Heart left ventricle (tissue), 16 donors: ENCODE data around the gene KDELR1. TPM values are rescaled to one million over a fixed set of nuclear protein-coding genes. Genes with fewer than 3 reads are reported as not detected.
"Not testable (repeated sequence)": the region's sequence is repeated elsewhere in the genome, so short reads cannot be mapped to it uniquely, and the experiment has no call there.

Experiments
- ATAC-seq, 4 donors: fragments of 200-7000 bp; cut with Tn5 transposase; one replicate each; pipeline ENCODE4 v1.9.1; 2020 to 2022; ENCODE audit warnings: moderate library complexity in 4 of 4, mild to moderate bottlenecking in 3 of 4, moderate number of reproducible peaks in 1 of 4
- DNase-seq, 5 donors: peaks; one replicate each; pipeline ENCODE4 v3.0.0-alpha.2; 2020
- H3K27ac ChIP-seq, 12 donors: fragments of 200-600 bp; sonication (generic) in 4 of 12; one replicate each; pipeline versions ENCODE4 v1.5.0 to v1.8.0; 2016 to 2022; ENCODE audit warnings: mild to moderate bottlenecking in 2 of 12
- H3K27me3 ChIP-seq, 9 donors: fragments of 200-600 bp; sonication (generic) in 2 of 9; one replicate each; pipeline versions ENCODE4 v1.5.1 to v1.8.0; 2016 to 2022; ENCODE audit warnings: mild to moderate bottlenecking in 3 of 9
- H3K36me3 ChIP-seq, 9 donors: fragments of 200-600 bp; sonication (generic) in 2 of 9; one replicate each; pipeline versions ENCODE4 v1.5.0 to v1.8.0; 2018 to 2022; ENCODE audit warnings: mild to moderate bottlenecking in 2 of 9
- H3K4me1 ChIP-seq, 12 donors: fragments of 200-600 bp; sonication (generic) in 4 of 12; one replicate each; pipeline versions ENCODE4 v1.5.0 to v1.8.0; 2016 to 2022; ENCODE audit warnings: mild to moderate bottlenecking in 3 of 12
- H3K4me3 ChIP-seq, 12 donors: fragments of 200-600 bp; sonication (generic) in 4 of 12; one replicate each; pipeline versions ENCODE4 v1.5.0 to v1.8.0; 2017 to 2022; ENCODE audit warnings: mild to moderate bottlenecking in 9 of 12, moderate library complexity in 4 of 12
- H3K9me3 ChIP-seq, 12 donors: fragments of 200-600 bp; sonication (generic) in 4 of 12; one replicate each; pipeline versions ENCODE4 v1.5.0 to v1.8.0; 2016 to 2022; ENCODE audit warnings: mild to moderate bottlenecking in 1 of 12
- POLR2A ChIP-seq, 2 donors: fragments of 450-650 bp; IDR thresholded peaks; one replicate each; pipeline ENCODE4 v1.6.1; 2017; ENCODE audit warnings: antibody characterized with exemption in 2 of 2, mild to moderate bottlenecking in 2 of 2, moderate library complexity in 2 of 2
- WGBS, 4 donors: extraction: QIAGEN DNeasy Blood & Tissue Kit in 2 of 4; methylation state at CpG; one replicate each; pipeline versions ENCODE4 v1.1.5 to v1.1.7; 2013 to 2018; 5-methylcytosine and 5-hydroxymethylcytosine counted together
- intact Hi-C, 10 donors: fragments of 100-400 bp; cut with DNase I; formaldehyde crosslinking; loops; one replicate each; pipeline versions ENCODE4 v1.11.1 to v1.14.2; 2022
- polyA plus RNA-seq, 2 donors: library from polyadenylated mRNA; stranded (reverse); fragments of 200-250 nt; gene quantifications; one replicate each; pipeline ENCODE4 v1.2.3, GENCODE V29; 2013
- total RNA-seq, 9 donors: library from RNA; depleted of rRNA in 2 of 9; stranded (reverse); fragments of >200 nt in 2 of 9; fragmentation: NEBNext Ultra II Directional in 3 of 9; extraction: Animal tissue kit (Norgen Biotek cat#: 25700) in 3 of 9; gene quantifications; one replicate each; pipeline versions ENCODE4 v1.1.0 to v1.2.4, GENCODE V29; 2016 to 2023
- TF ChIP-seq, protein P1 (sequence below), 12 donors: fragments of 200-600 bp; sonication (generic) in 4 of 12; IDR thresholded peaks; one replicate each; pipeline versions ENCODE4 v1.5.0 to v1.8.0; 2018 to 2022; ENCODE audit warnings: antibody characterized with exemption in 12 of 12, mild to moderate bottlenecking in 5 of 12
- donor health status: ischemic (EF 13 %, LVEDD 7.1; RV severe dilation, severe dysfunction).
- donor health status: healthy with polysubstance abuse.
- donor health status: DM: no; HTN: yes; CAD: no.
- donor health status: DM: no; HTN: no; CAD: no.
- donor health status: ischemic (EF 25% LVEDD 6.9; RV normal size, moderate dysfunction).
- donor health status: ischemic (EF 25% LVEDD 5.7; RV mildly dilated, moderate dysfunction).
- donor health status: healthy.
- donor health status: DM: yes; HTN: yes; CAD: no.
- donor health status: ischemic (EF 35%, LVEDD 5.7; RV mildly dilated, moderate dysfunction).
- donor health status: nonischemic (EF 11% LVEDD 7.7; RV severe dilation, severe dysfunction).
- donor health status: DM: yes; HTN: yes; CAD: no.
- donor health status: PGD.
- donor health status: ischemic (EF 29% LVEDD 5.4; RV normal size, mild dysfunction).
- donor health status: nonischemic (EF 23%, LVEDD 6.1; RV moderate dilation, normal function).

Gene KDELR1
- total and polyA plus RNA-seq, 11 donors: 60.0 to 113 (median 79.1) TPM

DNA sequence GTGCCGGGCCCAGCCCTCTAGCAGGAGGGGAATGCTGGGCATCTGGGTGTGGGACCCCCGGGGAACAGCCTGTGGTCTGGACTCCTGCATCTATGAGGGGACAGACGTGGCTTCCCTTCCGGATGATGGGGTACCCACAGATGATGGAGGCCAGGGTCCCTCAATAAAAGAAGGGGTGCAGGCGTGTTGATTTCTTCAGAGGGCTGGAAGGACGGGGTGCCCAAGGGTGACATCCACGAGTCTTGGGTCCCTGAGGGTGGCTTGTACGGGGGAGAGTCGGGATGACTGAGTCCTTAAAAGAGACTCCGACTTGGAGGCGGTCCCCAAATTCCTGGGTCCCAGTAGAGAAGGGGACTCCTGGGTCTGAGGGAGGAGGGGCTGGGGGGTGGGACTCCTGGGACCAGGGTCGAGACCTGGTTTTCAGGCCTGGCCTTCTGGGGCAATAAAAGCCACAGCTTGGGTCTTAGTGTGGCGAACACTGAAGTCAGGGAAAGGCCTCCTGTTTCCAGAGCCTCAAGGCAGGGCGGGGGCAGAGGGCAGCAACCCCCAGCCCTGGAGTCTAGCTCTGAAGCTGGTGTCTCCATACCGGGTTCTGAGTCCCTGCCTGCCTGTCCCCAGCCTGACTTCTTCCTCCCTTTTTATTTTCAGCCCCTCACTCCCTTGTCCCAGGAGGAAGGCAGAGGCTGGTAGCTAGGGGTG lies 1.7 kb upstream of the KDELR1 start:
- intact Hi-C loops: loop anchor here in 3 of 10 donors (5.0 to 10.0 kb wide), 5 partner anchors 54 to 194 kb away; partner anchors contain the start of gene GRWD1 (in 1 of the 3)

DNA sequence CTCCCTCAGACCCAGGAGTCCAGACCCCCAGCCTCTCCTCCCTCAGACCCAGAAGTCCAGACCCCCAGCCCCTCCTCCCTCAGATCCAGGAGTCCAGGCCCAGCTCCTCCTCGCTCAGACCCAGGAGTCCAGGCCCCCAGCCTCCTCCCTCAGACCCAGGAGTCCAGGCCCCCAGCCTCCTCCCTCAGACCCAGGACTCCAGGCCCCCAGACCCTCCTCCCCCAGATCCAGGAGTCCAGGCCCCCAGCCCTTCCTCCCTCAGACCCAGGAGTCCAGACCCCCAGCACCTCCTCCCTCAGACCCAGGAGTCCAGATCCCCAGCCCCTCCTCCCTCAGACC lies 624 bp upstream of the KDELR1 start:
- H3K4me1 ChIP-seq: peaks cover 0 to 28% (median 12%) of the 10 kb centered on the region in 12 donors
- peaks cover 0 to 27% (median 25%) of the 10 kb centered on the region in 9 donors for H3K36me3 ChIP-seq
- H3K9me3 ChIP-seq, DNase-seq, ATAC-seq, H3K27ac ChIP-seq, H3K4me3 ChIP-seq: not testable (repeated sequence)
- peaks cover 19 to 49% (median 41%) of the 10 kb centered on the region in 9 donors for H3K27me3 ChIP-seq
- 60 to 88% (median 75%) methylated on average over 1 of the region's 1 CpG; no CpG with 5 or more reads in 1 of the 4 donors for WGBS, 4 donors
- intact Hi-C loops: loop anchor here in 3 of 10 donors (5.0 to 10.0 kb wide), 5 partner anchors 55 to 195 kb away; partner anchors contain the start of gene GRWD1 (in 1 of the 3)

More for the DNA sequence above, 1.7 kb upstream of the KDELR1 start:
- no peak overlapping the region for H3K4me3 ChIP-seq
- WGBS, 4 donors: 78 to 87% (median 83%) methylated on average over 14 to 15 of the region's 15 CpGs
- ATAC-seq (no peak), DNase-seq (no peak)
- H3K4me1 ChIP-seq: peaks cover 0 to 30% (median 15%) of the 10 kb centered on the region in 12 donors
- no peaks in the 10 kb centered on the region for H3K9me3 ChIP-seq
- peaks cover 24 to 59% (median 49%) of the 10 kb centered on the region in 9 donors for H3K27me3 ChIP-seq
- H3K27ac ChIP-seq: no peak overlapping the region
- H3K36me3 ChIP-seq: peaks cover 0 to 16% (median 14%) of the 10 kb centered on the region in 9 donors
- TF ChIP-seq, protein P1, sequence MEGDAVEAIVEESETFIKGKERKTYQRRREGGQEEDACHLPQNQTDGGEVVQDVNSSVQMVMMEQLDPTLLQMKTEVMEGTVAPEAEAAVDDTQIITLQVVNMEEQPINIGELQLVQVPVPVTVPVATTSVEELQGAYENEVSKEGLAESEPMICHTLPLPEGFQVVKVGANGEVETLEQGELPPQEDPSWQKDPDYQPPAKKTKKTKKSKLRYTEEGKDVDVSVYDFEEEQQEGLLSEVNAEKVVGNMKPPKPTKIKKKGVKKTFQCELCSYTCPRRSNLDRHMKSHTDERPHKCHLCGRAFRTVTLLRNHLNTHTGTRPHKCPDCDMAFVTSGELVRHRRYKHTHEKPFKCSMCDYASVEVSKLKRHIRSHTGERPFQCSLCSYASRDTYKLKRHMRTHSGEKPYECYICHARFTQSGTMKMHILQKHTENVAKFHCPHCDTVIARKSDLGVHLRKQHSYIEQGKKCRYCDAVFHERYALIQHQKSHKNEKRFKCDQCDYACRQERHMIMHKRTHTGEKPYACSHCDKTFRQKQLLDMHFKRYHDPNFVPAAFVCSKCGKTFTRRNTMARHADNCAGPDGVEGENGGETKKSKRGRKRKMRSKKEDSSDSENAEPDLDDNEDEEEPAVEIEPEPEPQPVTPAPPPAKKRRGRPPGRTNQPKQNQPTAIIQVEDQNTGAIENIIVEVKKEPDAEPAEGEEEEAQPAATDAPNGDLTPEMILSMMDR (IDR thresholded peaks at IDR 0.05): no peak
- no peak for TF ChIP-seq POLR2A (IDR thresholded peaks at IDR 0.05)

DNA sequence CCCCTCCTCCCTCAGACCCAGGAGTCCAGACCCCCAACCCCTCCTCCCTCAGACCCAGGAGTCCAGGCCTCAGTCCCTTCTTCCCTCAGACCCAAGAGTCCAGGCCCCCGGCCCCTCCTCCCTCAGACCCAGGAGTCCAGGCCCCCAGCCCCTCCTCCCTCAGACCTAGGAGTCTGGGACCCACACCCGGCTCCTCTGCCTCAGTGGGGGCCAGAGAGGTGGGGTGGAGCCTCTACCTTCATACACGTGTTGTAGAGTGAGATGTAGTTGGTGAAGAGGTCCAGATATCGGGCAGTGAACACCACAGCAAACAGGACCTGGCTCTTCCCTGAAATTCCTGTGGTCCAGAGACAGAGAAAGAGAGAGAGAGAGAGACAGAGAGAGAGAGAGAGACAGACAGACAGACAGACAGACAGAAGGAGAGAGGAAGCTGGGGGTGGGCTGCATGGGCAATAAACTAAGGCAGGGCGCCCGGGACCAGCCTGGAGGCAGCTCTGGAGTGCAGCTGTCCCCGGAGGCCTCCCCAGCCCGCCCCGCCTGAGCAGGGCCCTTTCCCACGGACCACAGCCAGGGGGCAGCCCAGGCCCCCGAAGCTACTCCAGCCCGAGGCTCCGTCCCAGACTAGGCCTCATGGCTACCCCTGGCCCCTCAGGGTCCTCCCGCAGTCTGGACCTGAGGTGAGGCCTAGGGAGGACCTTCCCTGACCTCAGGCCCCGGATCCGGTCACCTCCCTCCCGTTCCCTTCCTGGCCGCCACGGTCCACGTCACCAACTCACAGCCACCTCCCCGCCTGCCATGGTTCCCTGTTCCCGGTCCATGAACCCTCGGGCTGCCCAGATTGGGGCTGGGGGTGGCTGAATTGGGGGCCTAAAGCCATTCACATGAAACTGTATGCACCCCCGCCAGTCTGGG lies 907 bp downstream of the KDELR1 start:
- peak overlapping the region; percentile 67 to 97 (median 87) for H3K27ac ChIP-seq
- H3K27me3 ChIP-seq: peaks cover 10 to 34% (median 26%) of the 10 kb centered on the region in 9 donors
- H3K36me3 ChIP-seq: peaks cover 0 to 42% (median 40%) of the 10 kb centered on the region in 9 donors
- ATAC-seq: peak; percentile 69 to 86 (median 78)
- peak; percentile 63 to 85 (median 76) for DNase-seq
- TF ChIP-seq POLR2A (IDR thresholded peaks at IDR 0.05): peak in 1 of 2 donors; percentile 11
- TF ChIP-seq, protein P1 (IDR thresholded peaks at IDR 0.05): peak; percentile 49 to 81 (median 68)
- H3K4me1 ChIP-seq: peaks cover 0 to 28% (median 11%) of the 10 kb centered on the region in 12 donors
- 1 to 3% (median 2%) methylated on average over 22 to 24 of the region's 24 CpGs for WGBS, 4 donors
- intact Hi-C loops: loop anchor here in 4 of 10 donors (2.0 to 10.0 kb wide), 8 partner anchors 26 to 197 kb away; partner anchors contain the start of genes GRWD1 (in 2 of the 4) and SYNGR4 (in 1 of the 4)
- peak overlapping the region; percentile 77 to 99 (median 90) for H3K4me3 ChIP-seq
- no peaks in the 10 kb centered on the region for H3K9me3 ChIP-seq

DNA sequence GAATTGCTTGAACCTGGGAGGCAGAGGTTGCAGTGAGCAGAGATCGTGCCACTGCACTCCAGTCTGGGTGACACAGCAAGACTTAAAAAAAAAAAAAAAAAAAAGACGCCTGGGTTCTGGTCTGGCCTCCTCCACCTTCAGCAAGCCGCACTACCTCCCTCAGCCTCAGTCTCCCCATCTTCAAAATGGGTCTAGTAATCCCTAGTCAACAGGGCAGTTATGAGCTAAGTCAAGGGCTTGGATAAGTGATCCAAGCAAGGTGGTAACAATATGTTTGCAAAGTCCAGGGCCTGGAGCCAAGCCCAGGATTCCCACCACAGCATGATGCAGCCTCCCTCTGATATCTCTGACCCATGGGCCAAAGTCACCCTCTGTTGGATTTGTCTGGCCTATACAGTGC lies 4.4 kb downstream of the KDELR1 start:
- DNase-seq (no peak), ATAC-seq (no peak)
- peaks cover 0 to 14% (median 1%) of the 10 kb centered on the region in 12 donors for H3K4me1 ChIP-seq
- no peak for TF ChIP-seq POLR2A (IDR thresholded peaks at IDR 0.05)
- TF ChIP-seq, protein P1 (IDR thresholded peaks at IDR 0.05): no peak
- H3K4me3 ChIP-seq: no peak overlapping the region
- 90 to 93% (median 91%) methylated on average over 3 of the region's 3 CpGs for WGBS, 4 donors
- no peak overlapping the region for H3K27ac ChIP-seq
- intact Hi-C loops: loop anchor here in 1 of 10 donors (10.0 kb wide), 1 partner anchor 228 kb away; the partner anchor contains the start of genes FAM83E, RPL18 and SPHK2
- H3K9me3 ChIP-seq: no peaks in the 10 kb centered on the region
- H3K36me3 ChIP-seq: peaks cover 0 to 77% (median 75%) of the 10 kb centered on the region in 9 donors
- H3K27me3 ChIP-seq: no peaks in the 10 kb centered on the region
